Liver (tissue), 9 donors: Measurements from ENCODE around the gene BUB1. TPM values are rescaled to one million over a fixed set of nuclear protein-coding genes. Genes with fewer than 3 reads are reported as not detected.

Experiments
- DNase-seq: peaks from one replicate; pipeline ENCODE4 v3.0.0-alpha.2; 2017; ENCODE audit warnings: low spot score
- H3K27ac ChIP-seq, 2 donors: one replicate each; pipeline ENCODE4 v1.7.0; 2013; ENCODE audit warnings: inconsistent platforms in 2 of 2, low read length in 2 of 2, control low read depth in 1 of 2, low read depth in 1 of 2, mild to moderate bottlenecking in 1 of 2
- H3K27me3 ChIP-seq, 4 donors: one replicate each; pipeline versions ENCODE4 v1.6.1 to v1.7.0; 2013; ENCODE audit warnings: low read length in 3 of 4, inconsistent platforms in 1 of 4, mild to moderate bottlenecking in 1 of 4, moderate library complexity in 1 of 4; ENCODE audit not compliant: control insufficient read depth in 4 of 4, insufficient read depth in 4 of 4
- H3K36me3 ChIP-seq, 4 donors: one replicate each; pipeline versions ENCODE4 v1.6.1 to v1.7.0; 2013; ENCODE audit warnings: low read length in 3 of 4, mild to moderate bottlenecking in 3 of 4, low read depth in 1 of 4, moderate library complexity in 1 of 4; ENCODE audit not compliant: control insufficient read depth in 4 of 4, insufficient read depth in 3 of 4
- H3K4me1 ChIP-seq, 4 donors: one replicate each; pipeline versions ENCODE4 v1.6.1 to v1.7.0; 2013; ENCODE audit warnings: low read length in 3 of 4, mild to moderate bottlenecking in 3 of 4, moderate library complexity in 1 of 4; ENCODE audit not compliant: control insufficient read depth in 4 of 4, insufficient read depth in 4 of 4
- H3K4me3 ChIP-seq, 3 donors: one replicate each; pipeline versions ENCODE4 v1.6.1 to v1.7.0; 2013; ENCODE audit warnings: low read length in 3 of 3, control low read depth in 1 of 3, low read depth in 1 of 3, mild to moderate bottlenecking in 1 of 3
- H3K9ac ChIP-seq, 2 donors: one replicate each; pipeline ENCODE4 v1.7.0; 2013; ENCODE audit warnings: low read length in 2 of 2, mild to moderate bottlenecking in 2 of 2, moderate library complexity in 2 of 2, control low read depth in 1 of 2, low read depth in 1 of 2
- H3K9me3 ChIP-seq, 4 donors: one replicate each; pipeline versions ENCODE4 v1.6.1 to v1.7.0; 2013; ENCODE audit warnings: low read length in 3 of 4; ENCODE audit not compliant: control insufficient read depth in 4 of 4
- ATF3 ChIP-seq: IDR thresholded peaks from 2 replicates; pipeline ENCODE4 v1.6.1; 2016; ENCODE audit warnings: antibody characterized with exemption
- CTCF ChIP-seq: fragments of 150-350 bp; IDR thresholded peaks from 2 replicates; pipeline ENCODE4 v1.5.1; 2017; ENCODE audit warnings: improper control_type of control experiment, low read depth, low read length; ENCODE audit not compliant: missing input control
- GABPA ChIP-seq, 2 donors: IDR thresholded peaks in 1 of 2; conservative IDR thresholded peaks in 1 of 2; 2 replicates each; pipeline ENCODE4 v1.6.1; 2016; ENCODE audit warnings: antibody characterized with exemption in 2 of 2, mild to moderate bottlenecking in 1 of 2, moderate library complexity in 1 of 2
- HNF4A ChIP-seq, 2 donors: conservative IDR thresholded peaks; 2 replicates each; pipeline ENCODE4 v1.6.1; 2016; ENCODE audit warnings: antibody characterized with exemption in 2 of 2, mild to moderate bottlenecking in 2 of 2
- JUND ChIP-seq, 2 donors: IDR thresholded peaks; 2 replicates each; pipeline ENCODE4 v1.6.1; 2016; ENCODE audit warnings: antibody characterized with exemption in 2 of 2
- MAX ChIP-seq: IDR thresholded peaks from 2 replicates; pipeline ENCODE4 v1.6.1; 2016; ENCODE audit warnings: antibody characterized with exemption
- NR2F2 ChIP-seq: IDR thresholded peaks from 2 replicates; pipeline ENCODE4 v1.6.1; 2016; ENCODE audit warnings: antibody characterized with exemption
- RAD21 ChIP-seq, 2 donors: IDR thresholded peaks; 2 replicates each; pipeline ENCODE4 v1.6.1; 2016; ENCODE audit warnings: antibody characterized with exemption in 2 of 2, mild to moderate bottlenecking in 2 of 2
- RXRA ChIP-seq, 2 donors: IDR thresholded peaks; 2 replicates each; pipeline ENCODE4 v1.6.1; 2017 to 2018; ENCODE audit warnings: antibody characterized with exemption in 2 of 2, mild to moderate bottlenecking in 1 of 2
- SP1 ChIP-seq: IDR thresholded peaks from 2 replicates; pipeline ENCODE4 v1.6.1; 2018; ENCODE audit warnings: antibody characterized with exemption, mild to moderate bottlenecking
- TAF1 ChIP-seq: conservative IDR thresholded peaks from 2 replicates; pipeline ENCODE4 v1.6.1; 2016; ENCODE audit warnings: antibody characterized with exemption, mild to moderate bottlenecking
- YY1 ChIP-seq: IDR thresholded peaks from 2 replicates; pipeline ENCODE4 v1.6.1; 2016; ENCODE audit warnings: antibody characterized with exemption, mild to moderate bottlenecking
- WGBS: extraction: QIAGEN DNeasy Blood & Tissue Kit; methylation state at CpG from one replicate; pipeline ENCODE4 v1.1.7; 2013; 5-methylcytosine and 5-hydroxymethylcytosine counted together
- polyA plus RNA-seq, 2 donors: library from polyadenylated mRNA; stranded (reverse) in 1 of 2; unstranded in 1 of 2; fragments of 200-250 nt in 1 of 2; fragments of >200 nt in 1 of 2; fragmentation: Nextera tagmentation in 1 of 2; extraction: Ambion mirVana in 1 of 2; gene quantifications; one replicate each; pipeline versions ENCODE4 v1.2.1 to v1.2.3, GENCODE V29; 2013 to 2015
- total RNA-seq, 2 donors: library from RNA; depleted of rRNA; stranded (reverse); fragments of >200 nt; gene quantifications; one replicate each; pipeline ENCODE4 v1.2.3, GENCODE V29; 2014
- TF ChIP-seq, protein P1 (sequence below): IDR thresholded peaks from 2 replicates; pipeline ENCODE4 v1.6.1; 2016; ENCODE audit warnings: antibody characterized with exemption
- TF ChIP-seq, protein P2 (sequence below): IDR thresholded peaks from 2 replicates; pipeline ENCODE4 v1.6.1; 2016; ENCODE audit warnings: antibody characterized with exemption, mild to moderate bottlenecking
- donor health status: healthy.
- donor health status: healthy.
- donor health status: healthy.
- donor health status: healthy.
- donor health status: healthy.

Gene BUB1
- total and polyA plus RNA-seq, 4 donors = 0.08 to 46.1 (median 1.1) TPM

DNA sequence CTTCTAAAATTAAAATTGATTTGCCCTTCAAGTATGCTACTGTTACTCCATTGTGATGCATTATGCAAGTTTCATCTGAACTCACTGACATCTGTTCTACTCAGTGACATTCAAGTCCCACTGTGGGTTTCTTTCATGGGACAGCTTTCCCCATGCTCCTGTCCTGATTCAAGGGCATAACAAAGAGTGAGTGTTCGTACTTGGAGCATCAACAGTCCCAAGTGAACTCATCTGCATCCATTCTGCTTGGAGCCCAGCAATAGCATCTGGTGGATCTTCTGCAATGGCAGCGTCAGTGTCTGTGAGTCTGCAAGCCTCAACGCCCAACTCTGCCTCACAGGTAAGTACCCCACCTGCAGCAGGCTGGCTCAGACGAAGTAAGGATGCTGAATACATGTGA lies 27.5 kb downstream of the BUB1 start:
- no peaks in the 10 kb centered on the region for H3K36me3 ChIP-seq
- 96% methylated on average over 4 of the region's 4 CpGs for WGBS

GRCh38 chr2:110647777-110648176 lies 30.1 kb downstream of the BUB1 start:
- Histone ChIP-seq H3K9ac (no peak overlapping the region), H3K4me3 (no peak overlapping the region), H3K4me1 (no peaks in the 10 kb centered on the region), H3K9me3 (no peaks in the 10 kb centered on the region), H3K27ac (no peak overlapping the region), H3K36me3 (no peaks in the 10 kb centered on the region), H3K27me3 (no peaks in the 10 kb centered on the region)
- TF ChIP-seq TAF1 (no peak), MAX (no peak), JUND (IDR thresholded peaks at IDR 0.05) (no peak), HNF4A (conservative IDR thresholded peaks at IDR 0.05) (no peak), ATF3 (no peak), RAD21 (IDR thresholded peaks at IDR 0.05) (no peak), NR2F2 (no peak), SP1 (no peak)
- TF ChIP-seq, protein P1, sequence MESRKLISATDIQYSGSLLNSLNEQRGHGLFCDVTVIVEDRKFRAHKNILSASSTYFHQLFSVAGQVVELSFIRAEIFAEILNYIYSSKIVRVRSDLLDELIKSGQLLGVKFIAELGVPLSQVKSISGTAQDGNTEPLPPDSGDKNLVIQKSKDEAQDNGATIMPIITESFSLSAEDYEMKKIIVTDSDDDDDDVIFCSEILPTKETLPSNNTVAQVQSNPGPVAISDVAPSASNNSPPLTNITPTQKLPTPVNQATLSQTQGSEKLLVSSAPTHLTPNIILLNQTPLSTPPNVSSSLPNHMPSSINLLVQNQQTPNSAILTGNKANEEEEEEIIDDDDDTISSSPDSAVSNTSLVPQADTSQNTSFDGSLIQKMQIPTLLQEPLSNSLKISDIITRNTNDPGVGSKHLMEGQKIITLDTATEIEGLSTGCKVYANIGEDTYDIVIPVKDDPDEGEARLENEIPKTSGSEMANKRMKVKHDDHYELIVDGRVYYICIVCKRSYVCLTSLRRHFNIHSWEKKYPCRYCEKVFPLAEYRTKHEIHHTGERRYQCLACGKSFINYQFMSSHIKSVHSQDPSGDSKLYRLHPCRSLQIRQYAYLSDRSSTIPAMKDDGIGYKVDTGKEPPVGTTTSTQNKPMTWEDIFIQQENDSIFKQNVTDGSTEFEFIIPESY = no peak
- TF ChIP-seq, protein P2, sequence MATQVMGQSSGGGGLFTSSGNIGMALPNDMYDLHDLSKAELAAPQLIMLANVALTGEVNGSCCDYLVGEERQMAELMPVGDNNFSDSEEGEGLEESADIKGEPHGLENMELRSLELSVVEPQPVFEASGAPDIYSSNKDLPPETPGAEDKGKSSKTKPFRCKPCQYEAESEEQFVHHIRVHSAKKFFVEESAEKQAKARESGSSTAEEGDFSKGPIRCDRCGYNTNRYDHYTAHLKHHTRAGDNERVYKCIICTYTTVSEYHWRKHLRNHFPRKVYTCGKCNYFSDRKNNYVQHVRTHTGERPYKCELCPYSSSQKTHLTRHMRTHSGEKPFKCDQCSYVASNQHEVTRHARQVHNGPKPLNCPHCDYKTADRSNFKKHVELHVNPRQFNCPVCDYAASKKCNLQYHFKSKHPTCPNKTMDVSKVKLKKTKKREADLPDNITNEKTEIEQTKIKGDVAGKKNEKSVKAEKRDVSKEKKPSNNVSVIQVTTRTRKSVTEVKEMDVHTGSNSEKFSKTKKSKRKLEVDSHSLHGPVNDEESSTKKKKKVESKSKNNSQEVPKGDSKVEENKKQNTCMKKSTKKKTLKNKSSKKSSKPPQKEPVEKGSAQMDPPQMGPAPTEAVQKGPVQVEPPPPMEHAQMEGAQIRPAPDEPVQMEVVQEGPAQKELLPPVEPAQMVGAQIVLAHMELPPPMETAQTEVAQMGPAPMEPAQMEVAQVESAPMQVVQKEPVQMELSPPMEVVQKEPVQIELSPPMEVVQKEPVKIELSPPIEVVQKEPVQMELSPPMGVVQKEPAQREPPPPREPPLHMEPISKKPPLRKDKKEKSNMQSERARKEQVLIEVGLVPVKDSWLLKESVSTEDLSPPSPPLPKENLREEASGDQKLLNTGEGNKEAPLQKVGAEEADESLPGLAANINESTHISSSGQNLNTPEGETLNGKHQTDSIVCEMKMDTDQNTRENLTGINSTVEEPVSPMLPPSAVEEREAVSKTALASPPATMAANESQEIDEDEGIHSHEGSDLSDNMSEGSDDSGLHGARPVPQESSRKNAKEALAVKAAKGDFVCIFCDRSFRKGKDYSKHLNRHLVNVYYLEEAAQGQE = no peak
- no peak for DNase-seq
- 94% methylated on average over 3 of the region's 3 CpGs for WGBS

More for the DNA sequence above, 27.5 kb downstream of the BUB1 start:
- H3K4me1 ChIP-seq = no peaks in the 10 kb centered on the region
- no peaks in the 10 kb centered on the region for H3K9me3 ChIP-seq
- no peaks in the 10 kb centered on the region for H3K27me3 ChIP-seq
- H3K9ac ChIP-seq = no peak overlapping the region
- DNase-seq = no peak
- no peak overlapping the region for H3K27ac ChIP-seq
- no peak overlapping the region for H3K4me3 ChIP-seq
- no peak for TF ChIP-seq YY1
- TF ChIP-seq RAD21 (IDR thresholded peaks at IDR 0.05) = no peak
- TF ChIP-seq TAF1 = no peak
- TF ChIP-seq CTCF = no peak
- no peak for TF ChIP-seq GABPA (IDR thresholded peaks at IDR 0.05 in 1 of 2, conservative IDR thresholded peaks at IDR 0.05 in 1 of 2)
- no peak for TF ChIP-seq JUND (IDR thresholded peaks at IDR 0.05)
- no peak for TF ChIP-seq NR2F2
- TF ChIP-seq HNF4A (conservative IDR thresholded peaks at IDR 0.05) = no peak
- no peak for TF ChIP-seq RXRA (IDR thresholded peaks at IDR 0.05)
- no peak for TF ChIP-seq MAX
- TF ChIP-seq SP1 = no peak
